Stimulated activated naive CD4-positive, alpha-beta T cell (primary cell): ENCODE results near the gene TBX4.
"Not testable (repeated sequence)": the region's sequence is repeated elsewhere in the genome, so short reads cannot be mapped to it uniquely, and the experiment has no call there.

ENCODE experiments used
- DNase-seq, 6 experiments: peaks; one replicate each; lab custom pipeline; 2025; lab: John Stamatoyannopoulos, UW

Gene TBX4

GRCh38 chr17:61498042-61498994 lies 46.1 kb downstream of the TBX4 start:
- no peak for DNase-seq

DNA sequence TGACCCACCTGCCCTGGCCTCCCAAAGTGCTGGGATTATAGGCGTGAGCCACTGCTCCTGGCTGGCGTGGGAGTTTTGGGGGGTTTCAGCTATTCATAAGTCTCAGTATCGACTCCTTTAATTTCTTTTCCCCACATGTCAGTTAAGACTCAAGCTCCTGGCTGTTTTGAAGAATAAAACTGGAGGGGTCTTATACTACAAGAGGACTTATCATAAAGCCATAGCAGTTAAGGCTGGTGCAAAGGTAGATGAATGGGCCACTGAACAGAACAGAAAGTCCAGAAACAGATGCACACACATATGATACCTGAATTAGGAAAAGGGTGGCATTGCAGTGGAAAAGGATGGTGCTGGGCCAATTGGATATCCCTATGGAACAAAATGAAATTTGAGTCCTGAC lies 47.4 kb downstream of the TBX4 start:
- DNase-seq: no peak

DNA sequence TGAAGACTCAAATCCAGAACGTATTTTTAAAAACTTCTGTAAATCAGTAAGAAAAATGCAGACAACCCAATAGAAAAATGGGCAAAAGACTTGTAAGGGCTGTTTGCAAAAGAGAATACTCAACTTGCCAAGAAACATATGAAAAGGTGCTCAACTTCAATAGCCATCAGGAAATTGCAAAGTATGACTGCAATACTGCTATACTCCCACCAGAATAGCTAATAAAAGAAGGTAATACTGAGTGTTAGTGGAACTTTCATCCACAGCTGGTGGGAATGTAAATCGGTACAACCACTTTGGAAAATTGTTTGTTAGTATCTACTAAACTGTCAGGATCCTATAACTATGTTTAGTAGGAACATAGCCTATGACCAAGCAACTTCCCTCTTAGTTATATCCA lies 48.1 kb downstream of the TBX4 start:
- no peak for DNase-seq

- DNase-seq: no peak
These were observed 50.1 kb downstream of the TBX4 start for GRCh38 chr17:61502292-61502691.

DNA sequence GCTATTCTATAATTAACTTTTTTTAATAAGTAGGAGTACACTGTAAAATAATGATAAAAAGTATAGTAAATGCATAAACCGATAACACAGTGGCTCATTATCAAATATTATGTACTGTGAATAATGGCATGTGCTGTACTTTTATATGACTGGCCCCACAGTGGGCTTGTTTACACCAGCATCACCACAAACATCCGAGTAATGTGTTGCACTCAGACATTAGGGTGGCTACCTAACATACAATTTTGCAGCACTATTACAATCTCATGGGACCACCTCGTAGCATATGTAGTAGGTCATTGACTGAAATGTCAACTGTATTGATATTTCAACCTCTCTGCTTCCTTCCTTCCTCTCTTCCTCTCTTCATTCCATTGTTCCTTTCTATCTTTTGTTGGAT lies 51.7 kb downstream of the TBX4 start:
- DNase-seq: no peak

DNA sequence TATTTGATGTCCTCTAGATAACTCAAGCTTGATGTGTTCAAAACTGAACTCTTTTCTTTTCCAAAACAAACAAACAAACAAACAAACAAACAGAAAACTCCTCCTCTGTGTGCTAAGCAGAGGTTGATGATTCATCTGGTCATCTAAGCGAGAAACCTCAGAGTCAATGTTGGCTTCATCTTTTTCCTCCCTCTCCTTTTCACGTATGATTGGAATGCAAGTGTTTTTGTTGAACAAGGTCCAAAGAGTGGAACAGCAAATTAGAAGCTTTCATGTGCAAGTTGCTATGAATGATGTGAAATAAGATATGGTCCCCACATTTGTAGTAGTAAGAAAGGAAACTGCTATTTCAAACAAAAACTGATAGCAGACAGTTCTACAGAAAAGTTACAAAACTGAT lies 52.5 kb downstream of the TBX4 start:
- no peak for DNase-seq

- no peak for DNase-seq
These were observed 53.8 kb downstream of the TBX4 start for GRCh38 chr17:61505846-61506627.

DNA sequence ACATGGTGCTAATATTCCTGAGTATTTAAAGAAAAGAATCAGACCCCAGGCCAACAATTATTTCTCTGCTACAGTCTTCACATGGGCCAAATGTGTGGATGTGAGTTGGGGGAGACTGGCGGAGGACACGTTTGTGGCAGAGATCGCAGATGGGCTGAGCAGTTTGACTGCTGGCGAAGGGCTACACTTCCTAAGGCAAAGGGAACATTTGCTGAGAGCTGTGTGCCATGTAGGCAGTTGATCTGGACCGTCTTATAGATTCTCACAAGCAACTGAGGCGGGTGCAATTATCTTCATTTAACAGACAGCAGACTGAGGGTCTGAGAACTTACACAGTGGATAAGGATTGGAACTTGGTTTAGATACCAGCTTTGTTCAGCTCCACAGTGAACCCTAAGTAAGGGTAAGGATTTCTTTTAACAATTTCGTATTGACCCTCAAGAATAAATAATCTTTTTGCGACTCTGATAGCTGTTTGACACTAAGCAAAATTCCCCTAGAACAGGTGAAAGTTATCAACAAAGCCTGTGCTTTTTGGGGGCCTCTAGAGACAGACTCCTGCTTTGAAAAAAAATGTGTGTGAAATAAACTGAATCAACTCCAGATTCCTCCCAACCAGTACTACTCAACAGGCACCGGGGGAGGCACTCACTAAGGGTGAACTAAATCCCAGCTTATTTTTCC lies 55.3 kb downstream of the TBX4 start:
- no peak for DNase-seq

GRCh38 chr17:61508912-61509311 lies 56.7 kb downstream of the TBX4 start:
- DNase-seq: no peak

DNA sequence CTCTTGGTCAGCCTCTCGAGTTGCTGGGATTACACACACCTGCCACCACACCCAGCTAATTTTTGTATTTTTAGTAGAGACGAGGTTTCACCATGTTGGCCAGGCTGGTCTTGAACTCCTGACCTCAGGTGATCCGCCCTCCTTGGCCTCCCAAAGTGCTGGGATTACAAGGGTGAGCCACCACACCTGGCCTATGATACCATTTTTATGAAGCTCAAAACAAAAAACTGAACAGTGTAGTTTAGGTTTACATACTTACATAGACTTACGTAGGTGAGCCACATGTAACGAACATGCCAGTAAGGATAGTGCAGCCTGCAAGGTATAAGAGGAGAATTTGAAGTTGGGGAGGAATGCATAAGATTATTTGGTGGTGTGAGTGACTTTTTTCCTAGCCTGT lies 57.2 kb downstream of the TBX4 start:
- DNase-seq: not testable (repeated sequence)

GRCh38 chr17:61510237-61510636 lies 58.0 kb downstream of the TBX4 start:
- DNase-seq: no peak

DNA sequence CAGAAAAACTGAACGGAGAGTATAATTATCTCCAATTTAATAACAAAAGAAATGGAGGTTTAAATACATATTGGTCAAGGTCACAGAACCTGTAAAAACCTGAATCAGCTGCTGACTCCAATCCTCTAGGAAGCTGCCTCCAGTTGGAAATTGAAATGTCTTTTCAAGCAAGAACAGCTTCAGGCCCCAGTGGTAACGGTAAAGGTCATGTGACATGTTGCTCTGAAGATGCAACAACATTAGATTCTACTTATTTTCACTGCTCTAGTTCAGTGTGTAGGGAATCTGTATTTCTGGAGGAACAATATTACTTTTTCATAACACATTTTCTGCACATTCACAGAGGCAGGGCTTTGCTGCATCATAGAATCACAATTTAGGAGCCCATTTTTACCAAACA lies 58.8 kb downstream of the TBX4 start:
- no peak for DNase-seq

DNA sequence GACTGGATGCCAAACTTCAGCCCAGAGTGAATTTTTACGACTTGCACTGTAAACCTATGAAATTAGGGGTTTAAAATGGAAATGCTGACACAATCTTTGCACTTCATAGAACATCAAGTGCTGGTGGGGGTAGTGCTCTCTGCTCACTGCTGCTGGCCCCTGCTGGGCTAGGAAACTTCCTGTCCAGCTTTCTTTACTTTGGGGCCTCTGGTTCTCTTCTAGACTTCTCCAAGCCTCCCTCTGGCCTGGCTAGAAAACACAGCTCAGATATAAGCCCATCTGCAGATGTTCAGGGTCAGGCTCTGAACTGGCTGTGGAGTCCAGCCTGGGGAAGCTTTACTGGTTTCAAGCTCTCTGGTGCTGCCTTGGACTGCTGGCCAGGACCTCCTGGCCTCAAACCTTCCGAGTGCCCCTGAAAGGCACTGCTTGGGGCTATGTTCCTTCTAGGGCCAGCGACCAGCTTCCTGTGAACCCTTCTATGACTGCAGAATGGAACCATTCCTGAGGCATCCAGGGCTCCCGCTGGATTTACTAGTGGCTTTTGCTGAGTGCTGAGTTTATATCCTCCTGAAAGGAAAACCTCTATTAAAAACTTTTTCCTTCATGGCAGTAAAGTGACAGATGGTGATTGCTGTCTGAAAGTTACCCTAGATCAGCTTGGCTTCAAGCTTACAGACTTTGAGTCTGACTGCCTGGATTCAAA lies 59.4 kb downstream of the TBX4 start:
- no peak for DNase-seq

DNA sequence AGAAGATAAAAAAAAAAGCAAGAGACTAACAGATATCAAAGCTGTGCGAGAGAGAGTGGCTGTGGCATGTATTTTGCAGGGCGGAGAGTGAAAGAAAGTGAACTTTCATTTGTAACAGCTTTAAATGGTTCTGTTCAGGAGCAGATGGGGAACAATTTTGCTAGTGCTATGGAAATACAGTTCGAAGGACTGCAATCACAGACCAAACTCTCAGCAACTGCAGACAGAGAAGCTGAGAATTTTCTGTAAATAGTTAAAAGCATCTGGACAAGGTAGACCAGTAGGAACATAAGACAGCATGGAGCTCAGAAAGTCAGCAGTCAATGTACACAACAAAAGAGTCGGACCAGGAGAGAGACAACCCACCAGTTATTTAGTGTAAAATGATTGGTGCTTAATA lies 62.3 kb downstream of the TBX4 start:
- no peak for DNase-seq

DNA sequence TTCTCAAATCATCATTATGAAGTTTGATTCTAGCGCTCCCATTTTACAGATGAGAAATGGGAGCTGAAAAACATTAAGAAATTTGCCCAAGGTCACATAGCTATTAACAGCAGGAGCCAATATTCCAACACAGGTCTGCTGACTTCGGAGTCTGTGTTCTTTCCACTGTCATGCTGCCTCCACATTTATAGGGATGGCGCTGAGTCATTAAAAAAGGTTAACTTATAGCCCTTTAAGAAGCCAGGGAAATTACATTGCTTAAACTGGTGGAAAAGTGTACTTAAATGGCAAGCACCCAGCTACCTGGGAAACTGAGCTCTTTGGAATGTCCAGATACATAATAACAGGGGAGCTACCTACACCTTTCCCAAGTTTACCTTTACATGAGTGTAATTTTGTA lies 65.0 kb downstream of the TBX4 start:
- no peak for DNase-seq

- no peak for DNase-seq
These were observed 65.8 kb downstream of the TBX4 start for GRCh38 chr17:61517843-61518606.

- DNase-seq: no peak
These were observed 66.9 kb downstream of the TBX4 start for GRCh38 chr17:61519139-61519538.

DNA sequence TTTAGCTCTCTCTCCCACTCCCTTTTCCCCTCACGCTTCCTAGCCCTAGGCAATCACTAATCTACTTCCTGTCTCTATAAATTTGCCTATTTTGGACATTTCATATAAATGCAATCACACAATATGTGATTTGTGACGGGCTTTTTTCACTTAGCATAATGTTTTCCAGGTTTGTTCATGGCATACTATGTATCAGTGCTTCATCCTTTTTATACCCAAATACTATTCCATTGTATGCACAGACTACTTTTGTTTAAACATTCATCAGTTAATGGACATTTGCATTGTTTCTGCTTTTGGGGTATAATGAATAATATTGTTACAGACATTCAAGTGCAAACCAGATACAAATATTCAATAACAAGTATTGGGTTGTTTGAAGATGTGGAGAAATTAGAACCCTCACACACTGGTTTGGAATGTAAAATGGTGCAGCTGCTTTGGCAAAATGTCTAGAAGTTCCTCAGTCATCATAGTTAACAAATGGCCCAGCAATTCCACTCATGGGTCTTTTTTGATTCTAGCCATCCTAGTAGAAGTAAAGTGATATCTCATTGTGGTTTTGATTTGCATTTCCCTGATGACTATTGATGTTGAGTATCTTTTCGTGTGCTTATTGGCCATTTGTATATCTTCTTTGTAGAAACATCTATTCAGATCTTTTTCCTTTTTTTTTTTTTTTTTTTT lies 67.7 kb downstream of the TBX4 start:
- DNase-seq: no peak

GRCh38 chr17:61520897-61521296 lies 68.7 kb downstream of the TBX4 start:
- DNase-seq: no peak

GRCh38 chr17:61522088-61522487 lies 69.9 kb downstream of the TBX4 start:
- no peak for DNase-seq

GRCh38 chr17:61524319-61524718 lies 72.1 kb downstream of the TBX4 start:
- DNase-seq: no peak
